ENCODE data around the gene CEP43.

- TF ChIP-seq GATA2 (IDR thresholded peaks at IDR 0.05; ENCODE audit: low read depth, low read length): no peak
- TF ChIP-seq GATA3 (IDR thresholded peaks at IDR 0.05; ENCODE audit: low read depth, low read length): no peak
These were observed 9.7 kb upstream of the CEP43 start for GRCh38 chr6:166989427-166990032.
